HG02943 (cell line): Measurements from ENCODE around the gene PPP1R27.
"Not testable (repeated sequence)": the region's sequence is repeated elsewhere in the genome, so short reads cannot be mapped to it uniquely, and the experiment has no call there.

Experiments used
- ATAC-seq: cut with Tn5 transposase; IDR thresholded peaks from one replicate; pipeline ENCODE4 v1.9.1; 2021; ENCODE audit warnings: mild to moderate bottlenecking, low read depth, moderate library complexity; ENCODE audit not compliant: unreplicated experiment

The PPP1R27 gene

GRCh38 chr17:81842725-81843504 lies 8.1 kb upstream of the PPP1R27 start:
- no peak for ATAC-seq

GRCh38 chr17:81842378-81842724 lies 7.5 kb upstream of the PPP1R27 start:
- ATAC-seq: no peak

- no peak for ATAC-seq
These were observed 7.0 kb upstream of the PPP1R27 start for GRCh38 chr17:81841866-81842265.

- ATAC-seq: no peak
These were observed 6.3 kb upstream of the PPP1R27 start for GRCh38 chr17:81840826-81841778.

- not testable (repeated sequence) for ATAC-seq
These were observed 5.2 kb upstream of the PPP1R27 start for GRCh38 chr17:81840059-81840458.

- ATAC-seq: no peak
These were observed 4.5 kb upstream of the PPP1R27 start for GRCh38 chr17:81839301-81839700.

GRCh38 chr17:81838753-81839255 lies 4.0 kb upstream of the PPP1R27 start:
- no peak for ATAC-seq

GRCh38 chr17:81837641-81838040 lies 2.8 kb upstream of the PPP1R27 start:
- ATAC-seq: no peak

GRCh38 chr17:81833921-81834830 lies 674 bp downstream of the PPP1R27 start:
- no peak for ATAC-seq

- ATAC-seq: peak; percentile 54
These were observed 1.5 kb downstream of the PPP1R27 start, which contains the start of gene MCRIP1 for GRCh38 chr17:81833160-81833920. MCRIP1 (minus strand) TSS chr17:81833291; CDS start chr17:81824506, 8,785 bp downstream.

GRCh38 chr17:81832608-81833159 lies 2.2 kb downstream of the PPP1R27 start:
- peak; percentile 51 for ATAC-seq

- ATAC-seq: peak; percentile 8
These were observed 2.8 kb downstream of the PPP1R27 start for GRCh38 chr17:81831957-81832607.

GRCh38 chr17:81831563-81831956 lies 3.3 kb downstream of the PPP1R27 start:
- ATAC-seq: no peak

GRCh38 chr17:81829858-81830257 lies 5.0 kb downstream of the PPP1R27 start:
- ATAC-seq: no peak

- ATAC-seq: no peak
These were observed 6.2 kb downstream of the PPP1R27 start for GRCh38 chr17:81828656-81829055.

- no peak for ATAC-seq
These were observed 8.9 kb downstream of the PPP1R27 start for GRCh38 chr17:81825841-81826466.

GRCh38 chr17:81824595-81824994 lies 10.3 kb downstream of the PPP1R27 start:
- ATAC-seq: no peak
